PC-3 (cell line): ENCODE results near the gene LLGL2. TPM values are rescaled to one million over a fixed set of nuclear protein-coding genes. Genes with fewer than 3 reads are reported as not detected.

Experiments used
- ATAC-seq: fragments of 200-7000 bp; cut with Tn5 transposase; 2 replicates; pipeline ENCODE4 v1.9.1; 2020; ENCODE audit warnings: mild to moderate bottlenecking, moderate library complexity
- BruUV-seq: library from RNA; stranded (reverse); fragments of 400-500 nt; replicated peaks from 2 replicates; lab custom pipeline; 2021; lab: Mats Ljungman, UMichigan
- CTCF ChIA-PET: fragments of 300-600 bp; sonication (Branson Sonifier 250); formaldehyde crosslinking; loops from one replicate; lab custom pipeline; 2022; ENCODE audit warnings: antibody characterized with exemption; lab: Charles Lee
- POLR2A ChIA-PET: fragments of 300-600 bp; sonication (Branson Sonifier 250); formaldehyde crosslinking; loops from one replicate; lab custom pipeline; 2022; ENCODE audit warnings: antibody characterized with exemption; ENCODE audit not compliant: unreplicated experiment; lab: Charles Lee
- DNase-seq: peaks from one replicate; pipeline ENCODE4 v3.0.0-alpha.2; 2015
- H2AFZ ChIP-seq: fragments of 300-600 bp; sonication (generic); 2 replicates; pipeline ENCODE4 v1.6.0; 2016; ENCODE audit warnings: antibody characterized with exemption, low read length
- H3F3A ChIP-seq: fragments of 300-600 bp; sonication (generic); one replicate; pipeline ENCODE4 v1.6.0; 2017; ENCODE audit warnings: antibody characterized with exemption, low read length, control low read depth, mild to moderate bottlenecking; ENCODE audit not compliant: unreplicated experiment
- H3K27ac ChIP-seq: fragments of 300-600 bp; sonication (generic); 2 replicates; pipeline ENCODE4 v1.5.1; 2016; ENCODE audit warnings: mild to moderate bottlenecking, low read length
- H3K27me3 ChIP-seq: fragments of 300-600 bp; sonication (generic); 2 replicates; pipeline ENCODE4 v1.6.1; 2016; ENCODE audit warnings: low read length, mixed read lengths
- H3K36me3 ChIP-seq: fragments of 300-600 bp; sonication (generic); 2 replicates; pipeline ENCODE4 v1.6.1; 2016; ENCODE audit warnings: low read depth, mixed run types, low read length, mixed read lengths
- H3K4me1 ChIP-seq: fragments of 300-600 bp; sonication (generic); 2 replicates; pipeline ENCODE4 v1.5.1; 2016; ENCODE audit warnings: low read length; ENCODE audit not compliant: insufficient read depth
- H3K4me2 ChIP-seq: fragments of 300-600 bp; sonication (generic); 2 replicates; pipeline ENCODE4 v1.6.0; 2016; ENCODE audit warnings: low read length
- H3K4me3 ChIP-seq: fragments of 300-600 bp; sonication (generic); 2 replicates; pipeline ENCODE4 v1.5.1; 2016; ENCODE audit warnings: mild to moderate bottlenecking, low read length, mixed read lengths
- H3K79me2 ChIP-seq: fragments of 300-600 bp; sonication (generic); 2 replicates; pipeline ENCODE4 v1.6.1; 2017; ENCODE audit warnings: low read length, mixed read lengths
- H3K9ac ChIP-seq: fragments of 300-600 bp; sonication (generic); 2 replicates; pipeline ENCODE4 v1.6.0; 2016; ENCODE audit warnings: mild to moderate bottlenecking, low read length
- H3K9me2 ChIP-seq: fragments of 300-600 bp; sonication (generic); replicated peaks from 2 replicates; pipeline ENCODE4 v1.6.1; 2016; ENCODE audit warnings: mixed run types, low read length, mixed read lengths
- H3K9me3 ChIP-seq: fragments of 300-600 bp; sonication (generic); 2 replicates; pipeline ENCODE4 v1.6.1; 2016; ENCODE audit warnings: low read length, mixed read lengths
- H4K20me1 ChIP-seq: fragments of 300-600 bp; sonication (generic); 2 replicates; pipeline ENCODE4 v1.6.1; 2016; ENCODE audit warnings: low read length, mixed read lengths
- CTCF ChIP-seq: fragments of 300-600 bp; sonication (generic); conservative IDR thresholded peaks from 2 replicates; pipeline ENCODE4 v1.5.1; 2017; ENCODE audit warnings: antibody characterized with exemption, low read depth, mild to moderate bottlenecking, low read length
- EZH2 ChIP-seq: fragments of 300-600 bp; sonication (generic); IDR thresholded peaks from one replicate; pipeline ENCODE4 v1.6.1; 2017; ENCODE audit warnings: antibody characterized with exemption, mild to moderate bottlenecking, low read length; ENCODE audit not compliant: unreplicated experiment
- EZH2phosphoT487 ChIP-seq: fragments of 300-600 bp; sonication (generic); IDR thresholded peaks from 2 replicates; pipeline ENCODE4 v1.6.1; 2018; ENCODE audit warnings: mild to moderate bottlenecking, antibody characterized with exemption, low read length, borderline replicate concordance
- intact Hi-C: fragments of 100-400 bp; cut with micrococcal nuclease; formaldehyde crosslinking; loops from 2 replicates; pipeline ENCODE4 v1.9.0; 2023
- total RNA-seq: library from RNA; depleted of rRNA; stranded (reverse); fragments of >200 nt; gene quantifications from 2 replicates; pipeline ENCODE4 v1.2.3, GENCODE V29; 2014

The LLGL2 gene
- total RNA-seq, 1 experiment from 2014 or later: 92.9 TPM

- H3K79me2 ChIP-seq: no peaks in the 10 kb centered on the region
- H3K27ac ChIP-seq: no peak overlapping the region
- no peak for TF ChIP-seq EZH2
- no peak for TF ChIP-seq EZH2phosphoT487
- TF ChIP-seq CTCF: no peak
- no peak for DNase-seq
- no TSS peak for BruUV-seq
- CTCF ChIA-PET: interaction anchor here (0.8 kb wide), 1 partner anchor 64 kb away, joined by 7 read pairs; no protein-coding TSS in a partner anchor
- peak overlapping the region; percentile 88; the same call in 1 of the 2 replicates for H3K4me2 ChIP-seq
- H3K4me3 ChIP-seq: no peak overlapping the region
- peaks cover 10% of the 10 kb centered on the region for H3K4me1 ChIP-seq
- H3F3A ChIP-seq: no peaks in the 10 kb centered on the region
- H3K9ac ChIP-seq: no peak overlapping the region
- H3K9me3 ChIP-seq: no peaks in the 10 kb centered on the region
- ATAC-seq: no peak
- no peaks in the 10 kb centered on the region for H3K9me2 ChIP-seq
- intact Hi-C loops: no loop called here
- POLR2A ChIA-PET: no interaction called here
- H2AFZ ChIP-seq: no peak overlapping the region
- no peaks in the 10 kb centered on the region for H4K20me1 ChIP-seq
- no peaks in the 10 kb centered on the region for H3K27me3 ChIP-seq
- no peaks in the 10 kb centered on the region for H3K36me3 ChIP-seq
Measured at GRCh38 chr17:75590314-75590761, 64.8 kb downstream of the LLGL2 start.

DNA sequence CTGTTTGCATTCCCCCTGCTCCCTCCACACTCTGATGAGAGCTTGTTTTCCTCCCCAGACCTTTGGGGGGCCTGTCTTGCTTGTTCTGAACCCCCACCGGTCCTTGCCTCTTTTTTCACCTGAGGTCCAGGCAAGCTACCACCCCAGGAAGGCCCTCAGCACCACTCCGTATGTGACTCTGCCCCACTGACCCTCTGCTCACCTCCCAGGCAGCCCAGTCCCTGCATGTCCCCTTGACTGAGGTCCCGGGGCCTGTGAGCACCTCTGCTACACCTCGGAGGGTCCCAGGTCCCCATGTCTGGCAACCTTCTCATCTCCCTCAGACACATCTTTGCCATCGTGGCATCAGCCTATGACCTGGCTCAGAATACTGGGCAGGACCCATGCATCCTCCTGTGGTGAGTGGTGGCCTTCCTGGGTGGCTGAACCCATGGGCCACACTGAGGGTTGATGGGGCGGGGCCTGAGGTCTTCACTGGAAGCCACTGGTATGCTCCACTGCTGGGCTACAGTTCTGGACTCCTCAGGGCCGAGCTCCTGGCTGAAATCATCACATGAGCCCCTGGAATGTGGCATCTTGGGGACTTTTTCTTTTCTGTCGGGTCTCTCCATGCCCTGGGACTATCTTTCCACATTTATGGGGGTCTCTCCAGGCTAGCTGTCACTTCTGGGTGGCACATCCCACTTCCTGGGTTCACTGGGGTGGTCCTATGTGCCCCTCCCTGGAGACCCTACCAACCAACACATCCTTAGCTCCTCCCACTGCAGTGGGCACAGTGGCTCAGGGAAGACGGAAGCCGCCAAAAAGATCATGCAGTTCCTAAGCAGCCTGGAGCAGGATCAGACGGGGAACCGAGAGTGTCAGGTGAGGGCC, 65.6 kb downstream of the LLGL2 start:
- H3K27ac ChIP-seq: no peak overlapping the region
- DNase-seq: no peak
- no peaks in the 10 kb centered on the region for H3K27me3 ChIP-seq
- H4K20me1 ChIP-seq: no peaks in the 10 kb centered on the region
- intact Hi-C loops: no loop called here
- no peaks in the 10 kb centered on the region for H3K36me3 ChIP-seq
- H2AFZ ChIP-seq: no peak overlapping the region
- ATAC-seq: no peak
- POLR2A ChIA-PET: no interaction called here
- no peak for TF ChIP-seq EZH2phosphoT487
- no peak for TF ChIP-seq EZH2
- TF ChIP-seq CTCF: no peak
- no peak overlapping the region for H3K4me2 ChIP-seq
- no peak overlapping the region for H3K9ac ChIP-seq
- BruUV-seq: no TSS peak
- peaks cover 10% of the 10 kb centered on the region for H3K4me1 ChIP-seq
- CTCF ChIA-PET: no interaction called here
- H3K9me2 ChIP-seq: no peaks in the 10 kb centered on the region
- no peak overlapping the region for H3K4me3 ChIP-seq
- H3K9me3 ChIP-seq: no peaks in the 10 kb centered on the region
- no peaks in the 10 kb centered on the region for H3K79me2 ChIP-seq
- H3F3A ChIP-seq: no peaks in the 10 kb centered on the region

GRCh38 chr17:75591722-75592302, 66.3 kb downstream of the LLGL2 start:
- H3K36me3 ChIP-seq: no peaks in the 10 kb centered on the region
- H3K9me3 ChIP-seq: no peaks in the 10 kb centered on the region
- no peaks in the 10 kb centered on the region for H3K27me3 ChIP-seq
- H3F3A ChIP-seq: no peaks in the 10 kb centered on the region
- intact Hi-C loops: no loop called here
- DNase-seq (no peak), ATAC-seq (no peak)
- H3K9ac ChIP-seq: no peak overlapping the region
- POLR2A ChIA-PET: no interaction called here
- no peak overlapping the region for H3K4me2 ChIP-seq
- no peaks in the 10 kb centered on the region for H3K9me2 ChIP-seq
- H3K4me3 ChIP-seq: no peak overlapping the region
- BruUV-seq: no TSS peak
- H4K20me1 ChIP-seq: no peaks in the 10 kb centered on the region
- no peak for TF ChIP-seq EZH2
- no peak for TF ChIP-seq CTCF
- no peak for TF ChIP-seq EZH2phosphoT487
- CTCF ChIA-PET: no interaction called here
- H2AFZ ChIP-seq: no peak overlapping the region
- no peak overlapping the region for H3K27ac ChIP-seq
- no peaks in the 10 kb centered on the region for H3K79me2 ChIP-seq
- H3K4me1 ChIP-seq: peaks cover 10% of the 10 kb centered on the region
